Activated CD8-positive, alpha-beta memory T cell treated with anti-CD3 and anti-CD28 coated beads, Interleukin-2, amount 50 U/mL, for 1 hour (primary cell): ENCODE measurements around the gene SCARB1.

Experiments
- DNase-seq: peaks from one replicate; pipeline ENCODE4 v3.0.0-alpha.2; 2020; ENCODE audit errors: extremely low read depth

The SCARB1 gene

DNA sequence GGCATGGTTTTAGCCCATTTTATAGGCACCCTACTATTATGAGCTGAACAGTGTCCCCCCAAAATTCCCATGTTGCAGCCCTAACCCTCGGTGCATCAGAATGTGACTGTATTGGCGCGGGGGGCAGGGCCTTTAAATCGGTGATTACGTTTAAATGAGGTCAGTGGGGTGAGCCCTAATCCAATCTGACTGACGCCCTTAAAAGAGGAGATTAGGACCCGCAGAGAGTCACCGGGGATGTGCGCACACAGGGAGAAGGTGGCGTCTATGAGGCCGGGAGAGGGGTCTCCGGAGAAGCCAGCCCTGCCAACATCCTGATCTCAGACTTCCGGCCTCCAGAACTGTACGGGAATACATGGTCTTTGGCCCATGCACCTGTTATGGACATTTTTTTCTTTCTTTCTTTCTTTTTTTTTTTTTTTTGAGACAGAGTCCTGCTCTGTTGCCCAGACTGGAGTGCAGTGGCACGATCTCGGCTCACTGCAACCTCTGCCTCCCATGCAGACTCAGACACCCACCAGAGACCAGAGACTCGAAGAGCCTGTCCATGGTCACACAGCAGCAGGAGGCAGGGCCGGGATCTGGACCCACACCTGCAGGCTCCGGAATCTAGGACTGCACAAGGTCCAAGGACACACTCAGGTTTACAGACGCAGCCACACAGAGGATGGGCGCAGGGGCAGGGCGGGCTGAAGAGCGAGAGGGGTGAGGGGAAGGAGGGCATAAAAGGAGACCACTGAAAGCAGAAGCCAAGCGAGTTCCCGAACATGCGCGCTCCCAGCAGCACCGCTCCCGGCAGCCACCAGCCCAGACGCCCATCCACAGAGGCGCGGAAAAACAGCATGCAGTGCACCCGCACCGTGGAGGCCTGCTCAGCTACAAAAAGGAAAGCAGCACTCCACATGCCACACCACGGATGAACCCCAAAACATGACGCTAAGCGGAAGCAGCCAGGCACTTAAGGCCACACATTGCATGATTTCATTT is 19.0 kb downstream of the SCARB1 start:
- no peak for DNase-seq

DNA sequence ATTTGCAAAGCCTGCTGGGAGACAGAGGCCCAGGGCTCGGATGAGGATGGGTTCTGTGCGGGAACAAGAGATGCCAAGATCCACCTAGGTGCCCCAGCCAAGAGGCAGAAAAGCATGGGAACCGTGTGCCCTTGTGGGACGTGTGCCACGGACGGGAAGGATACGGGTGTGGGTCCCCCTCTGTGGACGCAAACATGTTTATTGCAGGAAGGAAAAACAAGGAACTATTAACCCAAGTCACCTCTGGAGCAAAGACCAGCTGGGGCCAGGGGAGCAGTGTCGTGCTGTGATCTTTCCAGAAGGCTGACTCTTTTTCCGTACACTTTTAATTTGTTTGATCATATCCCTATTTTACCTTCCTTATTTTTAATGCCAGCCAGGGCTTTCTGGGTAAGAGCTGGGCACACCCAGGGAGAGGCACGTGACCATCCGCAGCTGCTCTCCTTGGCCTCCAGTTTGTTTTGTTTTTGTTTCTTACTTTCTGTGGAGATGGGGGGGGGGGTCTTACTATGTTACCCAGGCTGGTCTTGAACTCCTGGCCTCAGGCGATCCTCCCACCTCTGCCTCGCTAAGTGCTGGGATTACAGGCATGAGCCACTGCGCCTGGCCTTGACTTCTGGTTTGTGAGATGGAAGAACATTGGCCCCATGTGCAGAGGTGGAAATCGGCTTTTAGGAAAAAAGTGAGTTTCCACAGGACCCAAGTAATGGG is 20.7 kb downstream of the SCARB1 start:
- DNase-seq: no peak

DNA sequence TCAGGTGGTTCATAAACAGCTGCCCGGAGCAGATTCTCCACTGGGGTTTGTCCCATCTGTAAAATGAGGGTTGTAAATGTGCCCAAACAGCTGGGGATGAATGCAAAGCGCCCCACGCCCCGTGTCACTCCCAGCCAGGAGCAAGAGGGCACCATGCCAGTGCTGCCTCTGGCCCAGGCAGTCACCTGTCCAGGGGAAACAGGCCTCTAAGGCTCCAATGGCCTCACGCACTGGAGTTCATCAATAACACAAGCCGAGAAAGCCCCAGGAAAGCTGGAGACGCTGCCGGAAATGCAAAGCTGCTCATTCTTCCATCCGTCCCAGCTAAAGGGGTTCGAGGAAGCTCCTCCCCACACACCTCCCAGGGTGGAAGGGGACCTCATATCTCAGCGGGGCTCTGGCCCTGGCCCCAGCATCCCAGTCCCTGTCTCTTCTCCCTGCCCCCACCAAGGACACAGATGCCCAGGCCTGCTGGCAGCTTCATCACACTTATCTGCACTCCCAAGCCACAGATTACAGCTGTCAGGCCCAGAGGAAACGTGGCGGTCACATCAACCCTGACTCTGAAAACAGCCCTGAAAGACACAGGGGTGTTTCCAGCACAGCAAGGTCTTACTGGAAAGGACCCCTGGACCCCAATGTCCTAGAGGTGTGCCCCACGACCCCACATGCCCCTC is 21.5 kb downstream of the SCARB1 start:
- DNase-seq: no peak

DNA sequence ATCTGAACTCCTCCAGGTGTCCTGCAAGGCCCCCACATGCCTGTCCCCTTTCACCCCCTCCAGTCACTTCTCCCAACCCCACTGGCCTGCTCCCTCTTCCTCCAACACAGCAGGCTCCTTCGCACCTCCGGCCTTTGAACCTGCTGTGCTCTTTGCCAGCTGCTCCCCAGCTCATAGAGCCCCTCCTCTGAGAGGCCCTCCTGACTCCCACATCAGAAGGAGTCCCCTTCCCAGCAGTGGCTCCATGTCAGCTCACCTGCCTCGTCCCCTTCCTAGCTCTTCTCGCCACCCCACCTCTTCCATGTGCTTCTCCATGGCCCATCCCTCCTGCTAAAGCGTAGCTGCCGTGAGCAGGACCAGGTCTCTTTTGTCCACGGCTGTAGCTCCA is 22.1 kb downstream of the SCARB1 start:
- no peak for DNase-seq

DNA sequence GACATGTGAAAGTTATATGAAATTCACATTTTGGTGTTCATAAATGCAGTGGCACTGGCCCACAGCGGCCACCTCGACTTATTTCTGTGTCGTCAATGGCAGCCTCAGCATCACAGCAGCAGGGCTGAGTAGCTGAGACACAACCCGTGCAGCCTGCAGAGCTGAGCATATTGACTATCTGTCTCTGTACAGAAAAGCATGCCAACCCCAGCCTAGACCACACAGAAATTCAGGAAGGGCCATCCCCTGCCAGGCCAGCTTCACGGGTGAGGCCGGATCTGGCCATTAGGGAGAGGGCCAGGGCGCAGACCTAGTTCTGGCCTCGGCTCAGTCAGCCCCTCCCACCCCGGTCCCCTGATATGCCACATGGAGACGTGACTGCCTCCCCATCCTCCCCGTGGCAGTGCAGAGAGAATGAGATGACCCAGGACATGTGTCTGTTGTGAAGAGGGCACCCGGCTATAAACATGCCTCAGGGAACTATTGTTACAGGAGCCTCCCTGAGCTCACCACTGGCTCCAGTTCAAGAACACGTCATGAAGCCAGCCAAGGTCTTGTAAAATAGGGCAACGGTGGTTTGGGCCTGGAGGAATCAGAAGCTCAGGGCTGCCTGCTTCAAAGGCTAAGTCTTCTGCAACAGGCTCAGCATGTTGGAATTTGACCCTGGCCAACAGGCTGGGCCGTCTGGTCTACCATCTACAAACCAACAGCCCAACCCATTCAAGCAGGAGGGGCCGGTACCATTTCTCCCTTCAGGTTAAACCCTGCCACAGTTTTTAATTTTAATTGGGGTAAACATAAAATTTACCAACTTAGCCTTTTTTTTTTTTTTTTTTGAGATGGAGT is 25.5 kb downstream of the SCARB1 start:
- DNase-seq: no peak

GRCh38 chr12:124837249-124837897 is 26.3 kb downstream of the SCARB1 start:
- DNase-seq: no peak

DNA sequence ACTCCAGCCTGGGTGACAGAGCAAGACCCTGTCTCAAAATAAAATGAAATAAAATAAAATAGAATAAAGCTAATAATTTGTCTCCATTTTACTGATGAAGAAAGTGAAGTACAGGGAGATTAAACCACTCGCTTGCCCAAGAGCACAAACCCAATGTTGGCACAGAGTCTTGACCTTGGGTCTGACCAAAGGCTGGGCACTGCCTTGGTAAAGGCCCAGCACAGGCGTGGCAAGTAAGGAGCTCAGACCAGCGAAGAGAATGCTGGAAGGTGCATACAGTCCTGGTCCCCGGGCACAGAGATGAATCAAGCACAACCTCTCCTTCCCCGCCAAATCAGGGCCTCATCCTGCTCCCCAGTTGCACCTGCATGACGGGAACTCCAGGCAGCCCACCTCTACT is 26.9 kb downstream of the SCARB1 start:
- no peak for DNase-seq

GRCh38 chr12:124835656-124836410 is 27.8 kb downstream of the SCARB1 start:
- DNase-seq: no peak

DNA sequence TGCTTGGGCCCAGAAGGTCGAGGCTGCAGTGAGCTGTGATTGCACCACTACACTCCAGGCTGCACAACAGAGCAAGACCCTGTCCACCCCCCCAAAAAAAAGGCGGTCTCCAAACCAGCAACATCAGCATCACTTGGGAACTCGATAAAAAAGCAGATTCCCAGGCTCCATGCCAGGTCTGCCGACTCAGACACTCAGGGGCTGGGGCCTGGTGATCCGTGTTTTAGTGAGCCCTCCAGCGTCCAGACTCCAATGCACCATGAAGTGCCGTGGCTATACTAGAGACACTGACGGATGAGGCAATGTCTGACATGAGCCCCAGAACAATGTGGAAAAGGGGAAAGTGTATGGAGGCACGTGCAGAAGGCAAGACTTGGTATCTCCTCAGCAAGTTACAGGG is 28.8 kb downstream of the SCARB1 start:
- DNase-seq: no peak

DNA sequence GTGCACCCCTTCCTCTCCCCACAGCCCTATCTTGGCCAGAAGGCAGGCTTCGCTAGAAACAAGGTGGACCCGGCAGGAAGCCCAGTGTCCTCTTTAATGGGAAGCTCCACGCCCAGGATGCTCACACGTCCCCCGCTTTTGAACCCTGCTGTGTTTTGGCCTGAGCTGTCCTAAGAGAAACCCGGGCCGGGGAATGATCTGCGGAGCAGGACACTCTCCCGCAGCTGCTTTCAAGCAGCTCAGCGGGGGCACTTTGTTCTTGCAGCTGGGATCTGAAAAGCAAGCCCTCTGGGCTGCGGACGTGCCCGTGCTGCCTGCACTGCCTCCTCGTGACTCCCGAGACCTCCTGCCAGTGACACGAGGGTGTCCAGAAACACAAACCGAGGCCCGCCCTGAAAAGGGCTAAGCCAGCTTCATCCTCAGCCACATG is 30.0 kb downstream of the SCARB1 start:
- no peak for DNase-seq

GRCh38 chr12:124832856-124833255 is 30.8 kb downstream of the SCARB1 start:
- no peak for DNase-seq

GRCh38 chr12:124831590-124831989 is 32.1 kb downstream of the SCARB1 start:
- DNase-seq: no peak

DNA sequence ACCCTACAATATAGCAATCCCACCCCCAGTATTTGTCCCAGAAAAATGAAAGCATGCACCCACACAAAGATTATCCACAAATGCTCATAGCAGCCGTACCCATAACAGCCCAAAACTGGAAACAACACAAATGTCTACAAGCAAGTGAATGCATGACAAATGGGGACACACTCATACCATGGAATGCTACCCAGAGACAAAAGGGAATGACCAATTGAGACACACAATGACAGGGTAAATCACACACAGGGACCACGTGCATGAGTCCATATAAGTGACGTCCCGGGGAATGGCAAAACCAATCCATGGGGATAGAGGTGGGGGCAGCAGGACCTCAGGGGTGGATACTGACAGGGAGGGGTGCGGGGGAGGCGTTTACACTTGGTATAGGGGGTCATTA is 33.4 kb downstream of the SCARB1 start:
- no peak for DNase-seq

- DNase-seq: no peak
Measured at GRCh38 chr12:124829708-124830304, 33.9 kb downstream of the SCARB1 start.

GRCh38 chr12:124829008-124829707 is 34.5 kb downstream of the SCARB1 start:
- no peak for DNase-seq

DNA sequence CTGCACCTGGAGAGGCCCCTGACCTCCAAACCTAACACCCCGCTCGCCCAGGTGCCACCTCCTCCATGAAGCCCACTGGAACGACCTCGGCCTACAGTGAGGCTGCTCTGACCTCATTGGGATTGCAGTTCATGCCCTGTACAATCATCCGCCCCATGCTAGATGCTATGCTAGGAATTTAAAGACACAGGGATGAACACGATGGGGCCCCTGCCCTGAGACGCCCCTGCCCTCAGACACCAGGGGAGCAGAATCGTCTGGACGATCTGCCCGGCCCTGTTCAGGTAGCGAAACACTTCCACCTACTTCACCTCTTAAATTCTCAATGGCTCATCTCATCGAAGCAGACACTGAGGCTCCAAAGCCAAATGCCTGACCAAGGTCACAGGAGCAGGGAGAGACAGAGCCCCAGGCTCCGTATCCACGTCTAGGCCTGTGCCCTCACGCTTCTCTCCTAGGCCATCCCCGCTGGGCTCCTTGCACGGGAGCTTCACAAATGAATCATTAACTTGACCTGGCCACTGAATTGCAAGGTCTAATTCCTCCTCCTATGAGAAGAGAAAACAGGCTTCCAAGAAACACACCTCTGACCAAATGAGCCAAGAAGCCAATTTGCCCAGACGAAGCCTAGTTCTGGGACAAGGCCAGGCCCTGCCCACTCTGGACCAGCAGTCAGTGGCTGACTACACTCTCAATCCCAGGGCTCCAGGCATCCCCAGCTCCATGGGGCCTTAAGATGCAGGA is 35.2 kb downstream of the SCARB1 start:
- no peak for DNase-seq

DNA sequence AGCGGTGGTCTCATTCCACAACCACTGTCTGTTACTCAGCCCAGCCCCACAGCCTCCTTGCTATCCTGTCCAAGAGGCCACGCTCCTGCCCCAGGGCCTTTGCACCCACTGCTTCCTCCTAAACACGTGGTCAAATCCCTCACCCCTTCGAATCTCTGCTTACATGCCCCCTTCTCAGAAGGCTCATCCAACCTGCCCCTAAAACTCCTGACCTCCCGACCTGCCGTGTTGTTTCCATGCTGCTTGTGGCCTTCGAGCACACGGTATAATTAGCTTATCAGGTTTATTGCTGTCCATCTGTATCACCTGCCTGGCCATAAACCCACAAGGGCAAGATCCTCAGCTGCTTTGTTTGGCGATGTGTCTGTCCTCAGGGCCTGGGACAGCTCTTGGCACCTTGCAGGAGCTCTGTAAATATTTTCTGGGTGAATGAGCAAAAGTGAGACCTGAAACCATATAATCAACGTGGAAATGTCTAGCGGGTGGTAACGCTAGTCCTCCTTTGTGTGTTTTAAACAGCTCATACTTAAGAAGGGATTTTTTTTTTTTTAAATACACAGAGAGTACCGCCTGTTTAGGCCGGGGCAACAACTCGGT is 36.0 kb downstream of the SCARB1 start:
- no peak for DNase-seq

GRCh38 chr12:124824195-124824594 is 39.5 kb downstream of the SCARB1 start:
- DNase-seq: no peak
